Neural cell (in vitro differentiated cells): Measurements from ENCODE around the gene COL2A1. TPM values are rescaled to one million over a fixed set of nuclear protein-coding genes. Genes with fewer than 3 reads are reported as not detected.

Source experiments
- H2AFZ ChIP-seq: fragments of 200-600, 300-800 bp; sonication (generic), shearing (Covaris generic); 2 replicates; pipeline ENCODE4 v1.6.0; 2014; ENCODE audit warnings: low read depth, mild to moderate bottlenecking, antibody characterized with exemption, low read length, moderate library complexity
- H3F3A ChIP-seq: fragments of 200-600 bp; shearing (Covaris generic); 2 replicates; pipeline ENCODE4 v1.6.1; 2016; ENCODE audit warnings: mild to moderate bottlenecking, moderate library complexity, mixed read lengths, antibody characterized with exemption, low read length; ENCODE audit not compliant: insufficient read depth, poor library complexity, severe bottlenecking
- H3K27ac ChIP-seq: fragments of 200-600, 300-800 bp; sonication (generic), shearing (Covaris generic); 2 replicates; pipeline ENCODE4 v1.5.1; 2014; ENCODE audit warnings: mild to moderate bottlenecking, low read length, moderate library complexity
- H3K27me3 ChIP-seq: fragments of 300-800, 200-600 bp; sonication (generic), shearing (Covaris generic); 2 replicates; pipeline ENCODE4 v1.6.0; 2014; ENCODE audit warnings: mild to moderate bottlenecking, low read depth, low read length, moderate library complexity; ENCODE audit not compliant: insufficient read depth
- H3K36me3 ChIP-seq: fragments of 300-800, 200-600 bp; sonication (generic), shearing (Covaris generic); 2 replicates; pipeline ENCODE4 v1.5.1; 2014; ENCODE audit warnings: mild to moderate bottlenecking, antibody characterized with exemption, low read length, moderate library complexity; ENCODE audit not compliant: insufficient read depth
- H3K4me2 ChIP-seq: fragments of 300-800, 200-600 bp; sonication (generic), shearing (Covaris generic); 2 replicates; pipeline ENCODE4 v1.6.0; 2014; ENCODE audit warnings: mild to moderate bottlenecking, low read length
- H3K4me3 ChIP-seq: fragments of 300-800, 200-600 bp; sonication (generic), shearing (Covaris generic); 2 replicates; pipeline ENCODE4 v1.5.1; 2014; ENCODE audit warnings: mild to moderate bottlenecking, low read length, moderate library complexity
- H3K79me2 ChIP-seq: fragments of 200-600 bp; shearing (Covaris generic); replicated peaks from 2 replicates; pipeline ENCODE4 v1.6.0; 2014; ENCODE audit warnings: mild to moderate bottlenecking, low read length, moderate library complexity; ENCODE audit not compliant: insufficient read depth
- H3K9ac ChIP-seq: fragments of 300-800, 200-600 bp; sonication (generic), shearing (Covaris generic); 2 replicates; pipeline ENCODE4 v1.6.1; 2016; ENCODE audit warnings: mild to moderate bottlenecking, low read length, mixed read lengths
- H3K9me2 ChIP-seq: fragments of 200-600 bp; shearing (Covaris generic); 2 replicates; pipeline ENCODE4 v1.6.1; 2016; ENCODE audit warnings: mild to moderate bottlenecking, low read length, mixed read lengths; ENCODE audit not compliant: insufficient read depth
- H3K9me3 ChIP-seq: fragments of 200-600, 300-800 bp; sonication (generic), shearing (Covaris generic); 2 replicates; pipeline ENCODE4 v1.6.1; 2016; ENCODE audit warnings: mild to moderate bottlenecking, mixed run types, low read length, moderate library complexity, mixed read lengths
- H4K20me1 ChIP-seq: fragments of 200-600 bp; shearing (Covaris generic); 2 replicates; pipeline ENCODE4 v1.6.1; 2016; ENCODE audit warnings: mild to moderate bottlenecking, mixed run types; ENCODE audit not compliant: insufficient read depth
- CTCF ChIP-seq: fragments of 450-650 bp; IDR thresholded peaks from 2 replicates; pipeline ENCODE4 v1.5.1; 2014; ENCODE audit warnings: antibody characterized with exemption, mild to moderate bottlenecking, moderate library complexity; ENCODE audit not compliant: poor library complexity, severe bottlenecking
- EP300 ChIP-seq: fragments of 450-650 bp; conservative IDR thresholded peaks from 2 replicates; pipeline ENCODE4 v1.6.1; 2014; ENCODE audit warnings: antibody characterized with exemption, mild to moderate bottlenecking, moderate library complexity; ENCODE audit not compliant: poor library complexity, severe bottlenecking
- EZH2 ChIP-seq: fragments of 200-600, 300-800 bp; shearing (Covaris generic), sonication (generic); IDR thresholded peaks from 2 replicates; pipeline ENCODE4 v1.6.1; 2014; ENCODE audit warnings: antibody characterized with exemption, low read length, borderline replicate concordance, mild to moderate bottlenecking; ENCODE audit not compliant: insufficient read depth, poor library complexity, severe bottlenecking
- MXI1 ChIP-seq: fragments of 450-650 bp; conservative IDR thresholded peaks from 2 replicates; pipeline ENCODE4 v1.6.1; 2014; ENCODE audit warnings: antibody characterized with exemption, mild to moderate bottlenecking; ENCODE audit not compliant: poor library complexity, severe bottlenecking
- POLR2AphosphoS5 ChIP-seq: IDR thresholded peaks from 2 replicates; pipeline ENCODE4 v1.6.1; 2012
- RAD21 ChIP-seq: fragments of 450-650 bp; conservative IDR thresholded peaks from 2 replicates; pipeline ENCODE4 v1.6.1; 2014; ENCODE audit warnings: antibody characterized with exemption, mild to moderate bottlenecking, moderate library complexity
- REST ChIP-seq: IDR thresholded peaks from 2 replicates; pipeline ENCODE4 v1.6.1; 2012; ENCODE audit warnings: borderline replicate concordance
- SMC3 ChIP-seq: fragments of 450-650 bp; conservative IDR thresholded peaks from 2 replicates; pipeline ENCODE4 v1.6.1; 2014; ENCODE audit warnings: antibody characterized with exemption, mild to moderate bottlenecking, moderate library complexity; ENCODE audit not compliant: poor library complexity
- TAF1 ChIP-seq: IDR thresholded peaks from 2 replicates; pipeline ENCODE4 v1.6.1; 2012; ENCODE audit warnings: low read depth
- polyA plus RNA-seq: library from polyadenylated mRNA; depleted of rRNA; stranded (reverse); fragments of >200 nt; gene quantifications from 2 replicates; pipeline ENCODE4 v1.2.3, GENCODE V29; 2014

The COL2A1 gene
- polyA plus RNA-seq, 1 donor from 2014 or later: 1.3 TPM

- no peaks in the 10 kb centered on the region for H3K36me3 ChIP-seq
- H3K4me2 ChIP-seq: no peak overlapping the region
- H3F3A ChIP-seq: no peaks in the 10 kb centered on the region
- no peaks in the 10 kb centered on the region for H4K20me1 ChIP-seq
- no peak overlapping the region for H3K9ac ChIP-seq
- peaks cover 5% of the 10 kb centered on the region for H3K27me3 ChIP-seq
- H3K9me2 ChIP-seq: no peaks in the 10 kb centered on the region
- no peak for TF ChIP-seq POLR2AphosphoS5
- no peak for TF ChIP-seq EP300
- TF ChIP-seq RAD21: no peak
- no peak for TF ChIP-seq REST
- TF ChIP-seq SMC3: no peak
- no peak for TF ChIP-seq MXI1
- no peak for TF ChIP-seq EZH2
- TF ChIP-seq TAF1: no peak
- no peaks in the 10 kb centered on the region for H3K9me3 ChIP-seq
- H3K4me3 ChIP-seq: no peak overlapping the region
- H2AFZ ChIP-seq: no peak overlapping the region
- H3K79me2 ChIP-seq: peaks cover 14% of the 10 kb centered on the region
- H3K27ac ChIP-seq: no peak overlapping the region
Observed at GRCh38 chr12:47995981-47996401, 8.3 kb downstream of the COL2A1 start.

GRCh38 chr12:47993491-47993890 lies 10.8 kb downstream of the COL2A1 start:
- Histone ChIP-seq H3K27ac (no peak overlapping the region), H3K9ac (no peak overlapping the region), H3K36me3 (no peaks in the 10 kb centered on the region), H3F3A (no peaks in the 10 kb centered on the region), H3K79me2 (no peaks in the 10 kb centered on the region), H2AFZ (no peak overlapping the region), H3K4me3 (no peak overlapping the region), H3K4me2 (no peak overlapping the region), H3K9me2 (no peaks in the 10 kb centered on the region), H3K27me3 (no peaks in the 10 kb centered on the region), H3K9me3 (no peaks in the 10 kb centered on the region), H4K20me1 (no peaks in the 10 kb centered on the region)
- TF ChIP-seq SMC3 (no peak), CTCF (no peak), MXI1 (no peak), EZH2 (no peak), POLR2AphosphoS5 (no peak)
